ENCODE results near the gene ISM2.
"Not testable (repeated sequence)": the region's sequence is repeated elsewhere in the genome, so short reads cannot be mapped to it uniquely, and the experiment has no call there.

ISM2 gene

GRCh38 chr14:77529213-77529612, 30.6 kb upstream of the ISM2 start:
- Histone ChIP-seq H3K4me3 (no peak overlapping the region), H3K36me3 (no peaks in the 10 kb centered on the region), H3K4me1 (peaks cover 0 to 14% (median 1%) of the 10 kb centered on the region in 4 donors), H3K27me3 (no peaks in the 10 kb centered on the region), H3K9me3 (no peaks in the 10 kb centered on the region), H3K27ac (no peak overlapping the region)
- intact Hi-C loops (cut with DNase I; ENCODE audit: low total_unique reads), result no loop called here
- TF ChIP-seq, protein P1, sequence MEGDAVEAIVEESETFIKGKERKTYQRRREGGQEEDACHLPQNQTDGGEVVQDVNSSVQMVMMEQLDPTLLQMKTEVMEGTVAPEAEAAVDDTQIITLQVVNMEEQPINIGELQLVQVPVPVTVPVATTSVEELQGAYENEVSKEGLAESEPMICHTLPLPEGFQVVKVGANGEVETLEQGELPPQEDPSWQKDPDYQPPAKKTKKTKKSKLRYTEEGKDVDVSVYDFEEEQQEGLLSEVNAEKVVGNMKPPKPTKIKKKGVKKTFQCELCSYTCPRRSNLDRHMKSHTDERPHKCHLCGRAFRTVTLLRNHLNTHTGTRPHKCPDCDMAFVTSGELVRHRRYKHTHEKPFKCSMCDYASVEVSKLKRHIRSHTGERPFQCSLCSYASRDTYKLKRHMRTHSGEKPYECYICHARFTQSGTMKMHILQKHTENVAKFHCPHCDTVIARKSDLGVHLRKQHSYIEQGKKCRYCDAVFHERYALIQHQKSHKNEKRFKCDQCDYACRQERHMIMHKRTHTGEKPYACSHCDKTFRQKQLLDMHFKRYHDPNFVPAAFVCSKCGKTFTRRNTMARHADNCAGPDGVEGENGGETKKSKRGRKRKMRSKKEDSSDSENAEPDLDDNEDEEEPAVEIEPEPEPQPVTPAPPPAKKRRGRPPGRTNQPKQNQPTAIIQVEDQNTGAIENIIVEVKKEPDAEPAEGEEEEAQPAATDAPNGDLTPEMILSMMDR (IDR thresholded peaks at IDR 0.05), result no peak
- no peak for DNase-seq

DNA sequence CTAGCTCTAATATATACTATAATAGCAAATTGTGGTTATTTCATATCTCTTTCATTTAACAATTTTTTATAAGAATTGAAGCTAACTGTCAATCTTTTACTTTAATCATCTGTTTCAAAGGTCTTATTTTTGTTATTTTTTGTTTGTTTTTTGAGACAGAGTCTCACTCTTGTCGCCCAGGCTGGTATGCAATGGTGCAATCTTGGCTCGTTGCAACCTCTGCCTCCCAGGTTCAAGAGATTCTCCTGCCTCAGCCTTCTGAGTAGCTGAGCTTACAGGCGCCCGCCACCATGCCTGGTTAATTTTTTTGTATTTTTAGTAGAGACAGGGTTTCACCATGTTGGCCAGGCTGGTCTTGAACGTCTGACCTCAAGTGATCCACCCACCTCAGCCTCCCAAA, 30.1 kb upstream of the ISM2 start:
- H3K4me3 ChIP-seq; DNase-seq; H3K27me3 ChIP-seq; intact Hi-C loops (cut with DNase I; ENCODE audit: low total_unique reads); H3K27ac ChIP-seq; H3K9me3 ChIP-seq; H3K36me3 ChIP-seq: not testable (repeated sequence)
- peaks cover 0 to 14% (median 1%) of the 10 kb centered on the region in 4 donors for H3K4me1 ChIP-seq

GRCh38 chr14:77526266-77526665, 27.6 kb upstream of the ISM2 start:
- Histone ChIP-seq H3K9me3 (no peaks in the 10 kb centered on the region), H3K27me3 (no peaks in the 10 kb centered on the region), H3K4me1 (peaks cover 0 to 14% (median 1%) of the 10 kb centered on the region in 4 donors), H3K36me3 (peaks cover 0 to under 1% (median 0%) of the 10 kb centered on the region in 3 donors), H3K27ac (peak overlapping the region in 1 of 2 donors; percentile 38), H3K4me3 (no peak overlapping the region)
- TF ChIP-seq, protein P1 (IDR thresholded peaks at IDR 0.05), result no peak
- intact Hi-C loops (cut with DNase I; ENCODE audit: low total_unique reads), result no loop called here
- DNase-seq, result no peak

GRCh38 chr14:77524536-77524935, 25.9 kb upstream of the ISM2 start:
- Histone ChIP-seq H3K4me1 (peaks cover 0 to 14% (median 1%) of the 10 kb centered on the region in 4 donors), H3K9me3 (no peaks in the 10 kb centered on the region), H3K4me3 (no peak overlapping the region), H3K36me3 (peaks cover 11 to 13% (median 12%) of the 10 kb centered on the region in 3 donors), H3K27ac (no peak overlapping the region), H3K27me3 (no peaks in the 10 kb centered on the region)
- intact Hi-C loops (cut with DNase I; ENCODE audit: low total_unique reads), result no loop called here
- DNase-seq, result no peak
- TF ChIP-seq, protein P1 (IDR thresholded peaks at IDR 0.05), result no peak

DNA sequence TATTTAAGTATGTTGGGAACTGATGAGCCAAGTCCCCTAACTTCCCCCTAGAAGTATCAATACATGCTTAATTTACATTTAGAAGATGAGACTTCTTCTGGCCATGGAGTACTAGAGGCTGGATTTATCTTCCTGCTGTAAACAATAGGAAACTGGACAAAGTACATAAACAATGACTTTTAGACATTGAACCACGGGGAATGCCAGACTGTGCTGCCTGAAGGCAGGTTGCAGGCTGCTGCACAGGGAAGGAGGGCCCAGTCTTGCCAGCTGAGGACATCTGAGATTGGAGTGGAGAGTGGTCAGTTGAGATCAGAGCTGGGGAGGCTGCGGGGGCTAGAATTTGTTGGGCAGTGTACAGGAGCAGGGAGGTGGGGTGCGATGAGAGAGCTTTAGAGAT, 24.5 kb upstream of the ISM2 start:
- intact Hi-C loops (cut with DNase I; ENCODE audit: low total_unique reads), result no loop called here
- no peak for DNase-seq
- H3K36me3 ChIP-seq, result peaks cover 13 to 27% (median 26%) of the 10 kb centered on the region in 3 donors
- H3K4me3 ChIP-seq, result no peak overlapping the region
- no peaks in the 10 kb centered on the region for H3K9me3 ChIP-seq
- TF ChIP-seq, protein P1 (IDR thresholded peaks at IDR 0.05), result no peak
- H3K4me1 ChIP-seq, result peaks cover 0 to 14% (median 1%) of the 10 kb centered on the region in 4 donors
- H3K27ac ChIP-seq, result no peak overlapping the region
- no peaks in the 10 kb centered on the region for H3K27me3 ChIP-seq

- no peak for DNase-seq
- H3K27me3 ChIP-seq, result no peaks in the 10 kb centered on the region
- H3K9me3 ChIP-seq, result no peaks in the 10 kb centered on the region
- H3K4me3 ChIP-seq, result no peak overlapping the region
- TF ChIP-seq, protein P1 (IDR thresholded peaks at IDR 0.05), result no peak
- no peaks in the 10 kb centered on the region for H3K4me1 ChIP-seq
- intact Hi-C loops (cut with DNase I; ENCODE audit: low total_unique reads), result no loop called here
- H3K27ac ChIP-seq, result no peak overlapping the region
- peaks cover 20 to 48% (median 48%) of the 10 kb centered on the region in 3 donors for H3K36me3 ChIP-seq
Measured at GRCh38 chr14:77520555-77520954, 21.9 kb upstream of the ISM2 start.
